EH (cell line): ENCODE results near the gene CYB561D2.

Experiments used
- DNase-seq: peaks from one replicate; pipeline ENCODE4 v3.0.0-alpha.2; 2015; ENCODE audit warnings: low read depth

CYB561D2 gene

GRCh38 chr3:50365842-50366220 is 15.2 kb downstream of the CYB561D2 start:
- no peak for DNase-seq

DNA sequence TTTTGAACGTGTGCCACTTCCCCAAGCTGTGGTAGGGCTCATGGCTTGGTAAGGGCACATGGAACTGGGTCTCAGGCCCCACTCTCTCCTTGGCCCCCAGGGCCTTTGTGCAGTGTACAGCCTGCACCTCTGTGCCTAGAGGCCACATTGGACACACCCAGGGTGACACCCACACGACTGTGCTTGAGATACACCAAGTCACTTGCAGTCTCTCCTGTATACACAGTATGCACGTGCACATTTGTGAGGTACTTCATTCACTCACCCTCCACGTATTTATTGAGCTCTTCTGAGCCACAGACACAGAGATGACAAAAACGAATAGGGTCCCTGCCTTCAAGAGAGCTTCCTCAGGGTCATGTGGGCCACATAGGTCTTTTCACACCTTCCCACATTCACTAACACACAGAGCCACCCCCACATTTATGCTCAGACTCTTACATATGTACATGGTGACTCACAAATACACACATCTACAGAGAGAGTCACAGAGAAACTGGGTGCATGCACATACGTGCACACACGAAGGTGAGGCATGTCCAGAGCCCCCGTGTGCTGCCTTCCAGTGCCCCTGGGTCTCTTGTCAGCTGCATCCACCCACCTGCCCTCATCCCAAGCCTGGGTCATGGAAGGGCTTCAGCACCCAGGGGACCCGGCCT is 18.5 kb downstream of the CYB561D2 start:
- no peak for DNase-seq

- DNase-seq: no peak
These were observed 19.9 kb downstream of the CYB561D2 start for GRCh38 chr3:50370594-50370993.

DNA sequence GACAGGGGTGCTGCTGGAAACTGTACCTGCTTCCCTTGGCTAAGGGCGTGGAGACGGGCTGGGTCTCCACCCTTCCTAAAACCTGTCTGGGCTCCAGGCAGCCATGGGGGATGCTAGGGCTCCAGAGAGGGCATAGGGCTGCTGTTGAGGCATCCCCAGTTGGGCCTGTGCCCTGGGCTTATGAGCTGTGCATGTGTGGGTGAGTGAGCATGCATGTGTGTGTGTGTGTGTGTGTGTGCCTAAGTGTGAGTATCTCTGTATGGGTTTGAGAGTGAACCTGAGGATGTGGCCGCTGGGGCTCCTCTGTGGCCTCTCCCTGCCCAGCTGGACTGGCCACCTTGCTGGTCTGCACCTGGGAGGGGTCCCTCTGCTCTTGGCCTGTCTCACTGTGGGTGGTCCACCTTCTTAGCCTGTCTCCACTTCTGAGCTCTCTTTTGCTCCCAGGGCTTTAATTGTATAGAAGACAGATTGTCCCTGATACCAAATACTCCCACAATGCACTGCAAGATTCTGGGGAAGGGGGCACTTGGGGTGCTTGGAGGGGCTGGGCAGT is 20.5 kb downstream of the CYB561D2 start:
- DNase-seq: no peak

- DNase-seq: no peak
These were observed 21.7 kb downstream of the CYB561D2 start for GRCh38 chr3:50372349-50372748.

GRCh38 chr3:50373146-50374051 is 22.7 kb downstream of the CYB561D2 start:
- DNase-seq: no peak

GRCh38 chr3:50374363-50375257 is 23.9 kb downstream of the CYB561D2 start:
- no peak for DNase-seq

GRCh38 chr3:50375258-50375931 is 24.7 kb downstream of the CYB561D2 start:
- no peak for DNase-seq

DNA sequence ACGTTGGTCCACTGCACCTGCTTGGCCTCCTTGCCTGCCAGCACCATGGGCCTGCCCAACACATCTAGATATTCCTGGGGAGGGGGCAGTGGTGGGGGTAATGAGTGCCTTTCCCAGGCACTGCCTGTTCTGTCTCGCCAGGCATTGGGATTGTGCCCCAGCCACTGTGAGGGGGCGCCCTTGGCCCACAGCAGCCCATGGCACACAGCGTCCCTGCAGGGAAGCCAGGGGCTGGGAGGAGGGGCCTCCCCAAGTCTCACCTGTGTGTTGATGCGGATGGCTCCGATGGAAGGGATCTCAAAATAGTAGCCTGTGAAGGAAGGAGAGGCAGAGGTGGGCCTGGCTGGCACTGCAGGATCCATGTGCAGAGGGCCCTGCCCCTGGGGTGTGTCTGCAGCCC is 27.4 kb downstream of the CYB561D2 start:
- DNase-seq: no peak

- DNase-seq: no peak
These were observed 28.1 kb downstream of the CYB561D2 start for GRCh38 chr3:50378757-50379156.

DNA sequence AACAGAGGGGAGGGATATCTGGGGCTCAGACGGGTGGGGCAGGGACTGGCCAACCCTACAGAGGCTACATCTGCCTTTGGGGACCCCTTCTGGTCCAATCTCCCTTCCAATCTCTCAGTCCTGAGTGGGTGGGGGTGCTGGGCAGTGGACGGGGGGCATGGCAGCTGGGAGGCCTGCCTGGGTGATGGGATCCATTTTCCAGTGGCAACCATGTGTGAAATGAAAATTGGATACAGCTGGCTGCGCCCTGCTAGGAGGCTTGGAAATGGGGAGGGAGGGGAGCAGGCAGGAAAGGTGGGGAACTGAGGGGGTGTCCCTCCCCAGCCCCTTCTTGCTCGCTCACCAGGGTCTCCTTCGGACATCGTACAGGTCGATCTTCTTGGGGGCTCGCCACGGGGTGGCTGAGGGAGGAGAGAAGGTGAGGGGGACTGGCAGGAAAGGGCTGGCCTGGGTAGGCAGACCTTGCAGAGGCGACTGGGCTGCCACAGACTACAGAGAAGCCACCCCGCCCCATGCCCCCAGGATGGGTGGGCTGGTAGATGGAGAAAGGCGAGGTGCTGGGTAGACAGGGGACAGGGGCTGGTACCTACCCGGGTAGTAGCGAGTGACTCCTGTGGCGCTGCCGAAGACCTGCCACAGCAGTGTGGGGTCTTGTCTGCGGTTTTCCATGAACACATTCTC is 29.9 kb downstream of the CYB561D2 start:
- no peak for DNase-seq

GRCh38 chr3:50381383-50381782 is 30.7 kb downstream of the CYB561D2 start:
- no peak for DNase-seq

DNA sequence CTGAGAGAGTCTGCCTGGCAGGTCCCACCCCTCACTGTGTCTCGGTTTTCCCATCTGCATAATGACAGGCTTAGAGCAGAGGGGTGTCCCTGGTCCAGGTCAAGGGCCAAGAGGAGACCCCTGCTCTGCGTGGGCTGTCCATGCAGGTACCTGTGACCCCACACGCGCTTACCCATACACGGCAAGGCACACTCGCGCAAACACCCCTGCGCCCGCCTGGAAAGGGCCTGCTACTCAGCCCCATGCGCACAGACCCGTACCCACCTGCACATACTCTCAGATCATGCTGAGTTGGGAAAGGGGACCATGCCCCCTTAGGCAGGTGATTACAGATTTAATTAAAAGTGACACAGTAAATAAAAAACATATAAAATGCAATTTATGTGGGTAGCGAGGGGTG is 32.1 kb downstream of the CYB561D2 start:
- no peak for DNase-seq

DNA sequence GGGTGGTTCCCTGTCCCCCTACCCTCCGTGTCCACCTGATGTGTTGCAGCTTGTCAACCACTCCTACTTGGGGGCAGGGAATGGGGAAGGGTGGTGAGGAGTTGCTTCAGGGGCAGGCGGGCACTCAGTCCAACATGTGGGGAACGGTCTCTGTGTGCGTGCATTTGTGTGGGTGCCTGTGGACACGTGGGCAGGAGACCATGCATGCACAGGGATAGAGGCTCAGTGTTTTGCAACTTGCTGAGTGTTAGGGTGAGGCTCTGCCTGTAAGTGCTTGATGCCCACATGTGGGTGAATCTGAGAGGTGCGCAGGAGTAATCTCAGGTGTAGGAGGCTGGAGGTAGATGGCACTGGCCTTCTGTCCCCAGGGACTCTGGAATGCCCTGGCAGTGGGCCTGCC is 33.1 kb downstream of the CYB561D2 start:
- no peak for DNase-seq

GRCh38 chr3:50385754-50386153 is 35.1 kb downstream of the CYB561D2 start:
- DNase-seq: no peak

GRCh38 chr3:50388016-50388719 is 37.5 kb downstream of the CYB561D2 start:
- DNase-seq: no peak

- no peak for DNase-seq
These were observed 38.2 kb downstream of the CYB561D2 start for GRCh38 chr3:50388720-50389413.

DNA sequence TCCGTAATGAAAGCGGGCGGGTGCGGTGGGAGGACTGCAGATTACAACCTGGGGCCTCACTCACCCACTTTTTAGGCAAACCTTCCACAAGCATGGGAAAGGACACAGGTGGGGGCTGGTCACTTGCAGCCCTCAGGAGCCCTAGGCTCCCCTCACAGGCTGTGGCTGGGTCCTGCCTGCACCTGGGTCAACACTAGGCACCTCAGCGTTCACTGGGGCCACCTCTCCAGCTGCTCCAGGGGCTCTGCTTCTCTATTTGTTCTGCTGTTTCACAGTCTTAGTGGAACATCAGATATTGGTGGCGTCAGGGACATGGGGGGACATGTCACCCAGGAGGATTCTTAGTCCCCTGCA is 38.7 kb downstream of the CYB561D2 start:
- DNase-seq: no peak

GRCh38 chr3:50390508-50391224 is 40.0 kb downstream of the CYB561D2 start:
- no peak for DNase-seq
